Vagina (tissue), 2 donors: ENCODE results near the gene PSMF1. TPM values are rescaled to one million over a fixed set of nuclear protein-coding genes. Genes with fewer than 3 reads are reported as not detected.

Experiments
- DNase-seq, 2 donors: peaks; one replicate each; pipeline ENCODE4 v3.0.0-alpha.2; 2017; ENCODE audit errors: extremely low spot score in 2 of 2
- H3K27ac ChIP-seq: fragments of 200-600 bp; sonication (generic); one replicate; pipeline ENCODE4 v1.5.1; 2019
- H3K27me3 ChIP-seq: fragments of 200-600 bp; sonication (generic); one replicate; pipeline ENCODE4 v1.5.1; 2019
- H3K36me3 ChIP-seq, 2 donors: fragments of 200-600 bp; sonication (generic); one replicate each; pipeline ENCODE4 v1.5.1; 2017 to 2019
- H3K4me1 ChIP-seq: fragments of 200-600 bp; sonication (generic); one replicate; pipeline ENCODE4 v1.5.1; 2019
- H3K4me3 ChIP-seq, 2 donors: fragments of 200-600 bp; sonication (generic); 1 replicate in 1 of 2; 2 replicates in 1 of 2; pipeline ENCODE4 v1.5.1; 2016 to 2019
- H3K9me3 ChIP-seq: fragments of 200-600 bp; sonication (generic); one replicate; pipeline ENCODE4 v1.5.1; 2019
- POLR2A ChIP-seq, 2 donors: fragments of 450-650 bp; IDR thresholded peaks; one replicate each; pipeline ENCODE4 v1.6.1; 2017; ENCODE audit warnings: antibody characterized with exemption in 2 of 2, mild to moderate bottlenecking in 2 of 2, moderate library complexity in 2 of 2
- POLR2AphosphoS5 ChIP-seq, 2 donors: sonication (generic); formaldehyde crosslinking; IDR thresholded peaks; one replicate each; pipeline ENCODE4 v1.9.0; 2017; ENCODE audit warnings: antibody characterized with exemption in 2 of 2, mild to moderate bottlenecking in 2 of 2, low read depth in 1 of 2; ENCODE audit not compliant: insufficient read depth in 1 of 2
- intact Hi-C: fragments of 100-400 bp; cut with DNase I; formaldehyde crosslinking; loops from one replicate; pipeline ENCODE4 v1.15.1; 2023
- total RNA-seq: library from RNA; depleted of rRNA; stranded (reverse); fragments of >200 nt; gene quantifications from one replicate; pipeline ENCODE4 v1.2.3, GENCODE V29; 2016
- TF ChIP-seq, protein P1 (sequence below), 3 experiments: fragments of 450-650 bp in 2 of 3; fragments of 200-600 bp in 1 of 3; sonication (generic) in 1 of 3; IDR thresholded peaks; one replicate each; pipeline ENCODE4 v1.5.1; 2017 to 2019; ENCODE audit warnings: antibody characterized with exemption in 3 of 3, mild to moderate bottlenecking in 2 of 3, moderate library complexity in 2 of 3

PSMF1 gene
- total RNA-seq, 1 donor from 2014 or later = 52.8 TPM

DNA sequence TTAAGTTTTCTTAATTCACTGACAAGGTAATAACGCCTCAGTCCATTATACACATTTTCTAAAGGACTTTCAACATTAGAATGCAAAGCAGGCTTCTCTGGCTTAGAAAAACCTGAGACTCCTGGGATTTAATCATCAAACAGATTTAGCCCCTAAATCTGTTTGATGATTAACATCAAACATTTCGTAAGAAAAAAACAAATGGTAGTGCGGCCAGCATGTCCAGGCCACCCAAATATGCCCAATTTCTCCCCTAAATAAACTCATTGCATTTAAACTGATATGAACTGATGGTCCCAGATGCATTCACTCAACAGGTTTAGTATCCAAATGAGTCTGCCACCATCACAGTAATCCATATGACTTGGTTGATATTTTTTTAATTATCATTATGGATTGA lies 60.2 kb downstream of the PSMF1 start:
- Histone ChIP-seq H3K27me3 (no peaks in the 10 kb centered on the region), H3K9me3 (no peaks in the 10 kb centered on the region), H3K36me3 (no peaks in the 10 kb centered on the region), H3K27ac (no peak overlapping the region), H3K4me3 (no peak overlapping the region), H3K4me1 (no peaks in the 10 kb centered on the region)
- DNase-seq = no peak
- intact Hi-C loops = no loop called here
- TF ChIP-seq POLR2AphosphoS5 (IDR thresholded peaks at IDR 0.05; ENCODE audit: insufficient read depth in 1 of 2, low read depth in 1 of 2) = no peak
- TF ChIP-seq, protein P1, sequence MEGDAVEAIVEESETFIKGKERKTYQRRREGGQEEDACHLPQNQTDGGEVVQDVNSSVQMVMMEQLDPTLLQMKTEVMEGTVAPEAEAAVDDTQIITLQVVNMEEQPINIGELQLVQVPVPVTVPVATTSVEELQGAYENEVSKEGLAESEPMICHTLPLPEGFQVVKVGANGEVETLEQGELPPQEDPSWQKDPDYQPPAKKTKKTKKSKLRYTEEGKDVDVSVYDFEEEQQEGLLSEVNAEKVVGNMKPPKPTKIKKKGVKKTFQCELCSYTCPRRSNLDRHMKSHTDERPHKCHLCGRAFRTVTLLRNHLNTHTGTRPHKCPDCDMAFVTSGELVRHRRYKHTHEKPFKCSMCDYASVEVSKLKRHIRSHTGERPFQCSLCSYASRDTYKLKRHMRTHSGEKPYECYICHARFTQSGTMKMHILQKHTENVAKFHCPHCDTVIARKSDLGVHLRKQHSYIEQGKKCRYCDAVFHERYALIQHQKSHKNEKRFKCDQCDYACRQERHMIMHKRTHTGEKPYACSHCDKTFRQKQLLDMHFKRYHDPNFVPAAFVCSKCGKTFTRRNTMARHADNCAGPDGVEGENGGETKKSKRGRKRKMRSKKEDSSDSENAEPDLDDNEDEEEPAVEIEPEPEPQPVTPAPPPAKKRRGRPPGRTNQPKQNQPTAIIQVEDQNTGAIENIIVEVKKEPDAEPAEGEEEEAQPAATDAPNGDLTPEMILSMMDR (IDR thresholded peaks at IDR 0.05) = no peak
- TF ChIP-seq POLR2A (IDR thresholded peaks at IDR 0.05) = no peak

DNA sequence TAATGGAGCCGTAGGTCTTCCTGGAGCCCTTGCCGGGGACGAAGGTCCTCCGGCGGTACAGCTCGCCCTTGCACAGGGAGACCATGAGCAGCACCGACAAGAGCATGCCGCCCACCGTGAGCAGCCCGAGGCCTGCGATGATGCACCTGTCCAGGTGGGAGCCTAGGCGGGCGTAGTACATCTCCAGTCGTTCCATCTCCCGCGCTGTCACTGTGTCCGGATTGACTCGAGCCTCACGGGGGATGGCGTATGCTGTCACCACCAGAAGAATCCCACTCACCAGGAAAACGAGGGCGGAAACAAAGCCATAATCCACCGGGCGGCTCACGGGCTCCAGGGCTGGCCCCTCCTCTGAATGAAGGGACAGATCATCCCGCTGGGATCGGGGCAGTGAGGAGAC lies 62.5 kb downstream of the PSMF1 start:
- intact Hi-C loops = no loop called here

DNA sequence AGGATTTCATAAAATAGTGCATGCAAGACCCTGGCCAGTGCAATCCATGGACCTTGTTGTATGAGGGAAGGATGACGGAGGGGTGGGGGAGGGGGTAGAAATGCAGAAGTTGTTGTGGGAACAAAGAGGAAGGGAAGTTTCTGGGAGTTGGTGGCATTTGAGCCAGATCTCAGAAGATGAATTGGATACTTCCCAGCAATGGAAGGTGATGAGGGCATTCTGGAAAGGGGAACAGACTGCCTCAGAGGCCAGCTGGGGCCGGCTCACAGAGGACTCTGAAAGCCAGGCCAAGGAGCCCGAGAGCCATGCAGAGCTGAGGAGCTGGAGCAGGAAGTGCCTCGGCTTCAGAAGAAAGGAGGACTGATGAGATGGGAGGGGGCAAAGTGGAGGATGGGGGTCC lies 63.7 kb downstream of the PSMF1 start:
- no peaks in the 10 kb centered on the region for H3K36me3 ChIP-seq
- H3K27ac ChIP-seq = no peak overlapping the region
- peaks cover 16% of the 10 kb centered on the region for H3K4me1 ChIP-seq
- no peaks in the 10 kb centered on the region for H3K27me3 ChIP-seq
- no peak overlapping the region for H3K4me3 ChIP-seq
- intact Hi-C loops = no loop called here
- DNase-seq = no peak
- TF ChIP-seq, protein P1 (IDR thresholded peaks at IDR 0.05) = no peak
- TF ChIP-seq POLR2AphosphoS5 (IDR thresholded peaks at IDR 0.05; ENCODE audit: insufficient read depth in 1 of 2, low read depth in 1 of 2) (no peak), POLR2A (IDR thresholded peaks at IDR 0.05) (no peak)
- H3K9me3 ChIP-seq = no peaks in the 10 kb centered on the region

More for the DNA sequence above, 62.5 kb downstream of the PSMF1 start:
- TF ChIP-seq, protein P1 (IDR thresholded peaks at IDR 0.05) = no peak
- TF ChIP-seq POLR2AphosphoS5 (IDR thresholded peaks at IDR 0.05; ENCODE audit: insufficient read depth in 1 of 2, low read depth in 1 of 2) = no peak
- H3K27me3 ChIP-seq = no peaks in the 10 kb centered on the region
- no peak overlapping the region for H3K27ac ChIP-seq
- no peak for DNase-seq
- H3K9me3 ChIP-seq = no peaks in the 10 kb centered on the region
- no peaks in the 10 kb centered on the region for H3K36me3 ChIP-seq
- peaks cover 14% of the 10 kb centered on the region for H3K4me1 ChIP-seq
- H3K4me3 ChIP-seq = no peak overlapping the region

DNA sequence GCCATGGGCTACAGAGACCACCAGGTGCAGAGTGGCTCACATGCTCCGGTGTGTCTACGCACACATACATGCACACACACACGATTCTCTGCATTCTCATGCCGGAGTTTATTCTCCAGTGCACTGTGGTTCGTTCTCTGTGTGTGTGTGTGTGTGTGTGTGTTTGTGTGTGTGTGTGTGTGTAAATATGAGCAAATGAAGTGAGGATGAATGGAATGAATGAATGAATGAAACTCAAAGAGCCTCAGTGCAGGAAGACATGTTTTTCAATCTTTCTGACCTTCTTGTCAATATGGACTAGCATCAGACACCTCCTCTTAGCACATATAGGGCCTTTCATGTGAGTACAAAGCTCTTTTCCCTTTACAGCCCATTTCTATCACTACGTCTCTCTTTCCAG lies 64.8 kb downstream of the PSMF1 start:
- no peaks in the 10 kb centered on the region for H3K27me3 ChIP-seq
- no peaks in the 10 kb centered on the region for H3K9me3 ChIP-seq
- H3K27ac ChIP-seq = no peak overlapping the region
- H3K36me3 ChIP-seq = no peaks in the 10 kb centered on the region
- intact Hi-C loops = no loop called here
- TF ChIP-seq POLR2AphosphoS5 (IDR thresholded peaks at IDR 0.05; ENCODE audit: insufficient read depth in 1 of 2, low read depth in 1 of 2) (no peak), POLR2A (IDR thresholded peaks at IDR 0.05) (no peak)
- TF ChIP-seq, protein P1 (IDR thresholded peaks at IDR 0.05) = no peak
- no peak for DNase-seq
- peaks cover 16% of the 10 kb centered on the region for H3K4me1 ChIP-seq
- H3K4me3 ChIP-seq = no peak overlapping the region

DNA sequence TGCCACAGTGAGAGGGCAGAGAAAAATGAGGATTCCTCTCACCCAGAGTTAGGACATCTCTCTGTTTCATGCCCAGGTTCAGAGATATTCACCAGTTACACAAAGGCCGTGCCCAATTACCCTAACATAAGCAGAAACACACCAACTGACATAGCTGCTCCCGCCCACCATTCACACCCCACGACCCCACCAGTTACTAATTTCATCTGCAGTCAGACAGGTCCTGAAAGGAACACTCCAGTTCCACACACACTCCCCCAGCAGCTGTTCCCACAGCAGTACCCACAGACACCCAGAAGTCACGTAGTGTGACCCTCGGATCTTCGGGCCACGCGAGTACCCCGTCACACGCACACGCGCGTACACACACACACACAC lies 65.8 kb downstream of the PSMF1 start:
- no peak overlapping the region for H3K27ac ChIP-seq
- DNase-seq = no peak
- no peaks in the 10 kb centered on the region for H3K9me3 ChIP-seq
- H3K27me3 ChIP-seq = no peaks in the 10 kb centered on the region
- peaks cover 16% of the 10 kb centered on the region for H3K4me1 ChIP-seq
- intact Hi-C loops = no loop called here
- TF ChIP-seq POLR2A (IDR thresholded peaks at IDR 0.05) = no peak
- TF ChIP-seq, protein P1 (IDR thresholded peaks at IDR 0.05) = no peak
- no peak for TF ChIP-seq POLR2AphosphoS5 (IDR thresholded peaks at IDR 0.05; ENCODE audit: insufficient read depth in 1 of 2, low read depth in 1 of 2)
- no peaks in the 10 kb centered on the region for H3K36me3 ChIP-seq
- H3K4me3 ChIP-seq = peak overlapping the region in 1 of 2 donors; percentile 41
